Cardiac fibroblast (primary cell): ENCODE results near the gene RNU6-9.

Experiments used
- DNase-seq, 2 donors: peaks; one replicate each; pipeline versions ENCODE4 v3.0.0 to v3.0.0-alpha.2; 2010; ENCODE audit warnings: low read depth in 2 of 2
- H3K4me3 ChIP-seq, 2 donors: replicated peaks in 1 of 2; 1 replicate in 1 of 2; 2 replicates in 1 of 2; pipeline ENCODE4 v1.5.1; 2011; ENCODE audit warnings: low read depth in 2 of 2, low read length in 2 of 2, mild to moderate bottlenecking in 2 of 2, moderate library complexity in 1 of 2
- TF ChIP-seq, protein P1 (sequence below): IDR thresholded peaks from one replicate; pipeline ENCODE4 v1.5.1; 2011; ENCODE audit warnings: low read depth, mild to moderate bottlenecking, low read length, inconsistent platforms

Gene RNU6-9

DNA sequence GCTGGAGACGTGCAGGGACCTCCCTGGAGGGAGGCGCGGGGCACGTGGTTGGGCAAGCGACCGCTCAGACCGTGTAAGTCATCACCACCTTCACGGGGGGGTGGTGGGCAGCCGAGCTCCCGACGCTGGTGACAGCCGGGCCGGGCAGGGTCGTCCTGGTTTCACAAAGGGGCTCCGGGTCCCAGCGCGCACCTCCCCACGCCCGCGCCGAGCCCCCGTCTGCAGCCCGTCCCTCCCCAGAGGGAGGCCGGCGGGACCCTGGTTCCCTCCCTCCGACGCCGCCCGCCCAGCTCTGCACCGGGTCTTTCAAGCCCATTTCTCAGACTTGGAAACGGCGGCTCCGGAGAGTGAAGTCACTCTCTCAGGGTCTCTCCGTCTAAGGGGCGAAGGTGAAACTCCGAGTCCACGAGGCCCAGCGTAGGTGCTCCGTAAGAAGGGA is 31.8 kb downstream of the RNU6-9 start:
- TF ChIP-seq, protein P1, sequence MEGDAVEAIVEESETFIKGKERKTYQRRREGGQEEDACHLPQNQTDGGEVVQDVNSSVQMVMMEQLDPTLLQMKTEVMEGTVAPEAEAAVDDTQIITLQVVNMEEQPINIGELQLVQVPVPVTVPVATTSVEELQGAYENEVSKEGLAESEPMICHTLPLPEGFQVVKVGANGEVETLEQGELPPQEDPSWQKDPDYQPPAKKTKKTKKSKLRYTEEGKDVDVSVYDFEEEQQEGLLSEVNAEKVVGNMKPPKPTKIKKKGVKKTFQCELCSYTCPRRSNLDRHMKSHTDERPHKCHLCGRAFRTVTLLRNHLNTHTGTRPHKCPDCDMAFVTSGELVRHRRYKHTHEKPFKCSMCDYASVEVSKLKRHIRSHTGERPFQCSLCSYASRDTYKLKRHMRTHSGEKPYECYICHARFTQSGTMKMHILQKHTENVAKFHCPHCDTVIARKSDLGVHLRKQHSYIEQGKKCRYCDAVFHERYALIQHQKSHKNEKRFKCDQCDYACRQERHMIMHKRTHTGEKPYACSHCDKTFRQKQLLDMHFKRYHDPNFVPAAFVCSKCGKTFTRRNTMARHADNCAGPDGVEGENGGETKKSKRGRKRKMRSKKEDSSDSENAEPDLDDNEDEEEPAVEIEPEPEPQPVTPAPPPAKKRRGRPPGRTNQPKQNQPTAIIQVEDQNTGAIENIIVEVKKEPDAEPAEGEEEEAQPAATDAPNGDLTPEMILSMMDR: no peak
- peak overlapping the region; percentile 72 to 78 for H3K4me3 ChIP-seq
- peak; percentile 29 to 79 for DNase-seq

DNA sequence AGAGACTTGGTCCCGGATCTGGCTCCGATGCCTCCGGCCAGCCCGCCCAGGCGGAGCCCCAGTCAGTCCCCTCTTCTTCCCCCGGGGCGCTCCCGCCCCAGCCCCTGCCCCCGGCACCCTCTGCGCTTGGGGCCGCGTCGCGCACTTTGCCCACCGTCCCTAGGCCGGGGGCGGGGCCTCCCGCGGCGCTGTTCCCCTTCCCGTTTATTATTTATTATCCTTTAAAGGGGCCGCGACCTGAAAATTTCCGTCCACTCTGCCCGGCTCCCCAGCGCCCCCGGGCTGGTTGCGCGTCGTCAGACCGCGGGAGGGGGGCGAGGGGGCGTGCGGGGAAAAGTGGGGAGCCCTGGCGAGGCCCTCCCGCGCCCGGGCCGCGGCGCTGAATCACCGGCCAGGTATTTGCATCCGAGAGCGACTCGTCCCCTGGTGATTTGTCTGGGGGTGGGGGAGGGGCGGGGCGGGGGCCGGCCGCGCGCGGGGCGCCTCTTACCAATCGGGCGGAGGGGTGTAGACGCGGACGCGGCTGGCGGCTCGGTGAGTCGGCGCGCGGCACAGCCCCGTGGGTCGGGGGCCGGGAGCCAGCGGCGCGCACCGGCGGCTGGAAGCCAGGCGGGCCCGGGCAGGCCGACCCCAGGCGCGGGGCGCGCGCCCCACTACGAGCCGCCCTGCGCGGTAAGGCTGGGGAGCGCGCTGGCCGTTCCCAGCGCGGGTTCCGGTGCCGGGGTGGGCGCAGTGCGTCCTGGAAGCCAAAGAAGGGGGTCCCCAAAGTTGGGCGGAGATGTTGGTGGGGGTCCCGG is 32.4 kb downstream of the RNU6-9 start, which contains the start of gene ARID3A:
Gene ARID3A (plus strand): TSS at position 510 of the 797 bp plus-strand sequence. CDS start 3,494 bp downstream, outside the sequence.
- DNase-seq: peak; percentile 84 to 87
- TF ChIP-seq, protein P1: no peak
- H3K4me3 ChIP-seq: peak within 1 kb of the TSS; percentile 78 to 89

DNA sequence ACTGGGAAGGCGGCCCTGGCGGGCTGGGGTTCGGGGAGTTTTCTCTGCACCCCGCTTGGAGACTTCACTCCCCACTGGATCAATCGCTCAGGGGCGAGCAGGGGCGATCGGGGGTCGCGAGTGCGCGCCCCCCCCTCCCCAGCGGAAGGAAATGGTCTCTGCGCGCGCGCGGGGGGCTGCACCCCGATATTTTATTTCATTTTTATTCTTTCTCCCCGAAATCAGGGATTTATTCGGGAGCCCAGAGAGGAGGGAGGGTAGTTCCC is 33.0 kb downstream of the RNU6-9 start:
- DNase-seq: no peak
- TF ChIP-seq, protein P1: no peak
- H3K4me3 ChIP-seq: peak overlapping the region; percentile 78 to 89

DNA sequence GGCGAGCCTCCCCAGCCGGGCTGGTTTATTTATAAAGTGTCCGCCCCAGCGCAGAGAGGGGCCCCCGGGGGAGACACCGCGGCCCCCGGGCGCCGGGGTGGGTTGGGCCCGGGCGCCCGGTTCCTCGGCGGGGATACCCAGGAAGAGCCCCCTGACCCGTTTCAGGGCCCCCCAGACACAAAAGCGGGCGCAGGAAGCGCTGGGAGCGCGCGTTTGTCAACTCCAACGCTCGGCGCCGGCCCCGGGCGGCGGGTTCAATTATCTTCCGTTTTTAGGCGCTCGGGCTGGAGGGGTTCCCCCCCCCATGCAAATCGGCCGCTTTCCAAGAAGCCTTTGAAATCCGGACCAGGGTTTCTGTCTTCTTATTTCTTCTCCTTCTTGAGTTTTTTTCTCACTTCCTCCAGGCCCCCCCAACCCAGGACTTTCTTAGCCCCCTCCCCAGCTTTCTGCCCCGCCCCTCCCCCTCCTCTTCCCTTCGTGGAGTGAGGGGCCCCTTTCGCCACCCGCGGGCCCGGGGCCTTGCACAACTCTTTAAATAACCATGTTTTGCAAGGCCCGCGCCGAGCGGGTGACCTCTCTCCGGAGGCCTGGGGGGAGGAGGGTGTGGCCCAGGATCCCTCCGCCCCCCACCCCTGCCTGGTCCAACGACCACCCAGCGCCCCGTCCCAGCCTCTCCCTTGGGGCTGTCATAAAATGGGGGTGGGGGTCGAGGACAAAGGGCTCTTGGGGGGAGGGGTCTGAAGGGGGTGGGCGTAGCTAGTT is 33.5 kb downstream of the RNU6-9 start:
- H3K4me3 ChIP-seq: peak overlapping the region; percentile 78 to 89
- TF ChIP-seq, protein P1: no peak
- DNase-seq: peak; percentile 61

DNA sequence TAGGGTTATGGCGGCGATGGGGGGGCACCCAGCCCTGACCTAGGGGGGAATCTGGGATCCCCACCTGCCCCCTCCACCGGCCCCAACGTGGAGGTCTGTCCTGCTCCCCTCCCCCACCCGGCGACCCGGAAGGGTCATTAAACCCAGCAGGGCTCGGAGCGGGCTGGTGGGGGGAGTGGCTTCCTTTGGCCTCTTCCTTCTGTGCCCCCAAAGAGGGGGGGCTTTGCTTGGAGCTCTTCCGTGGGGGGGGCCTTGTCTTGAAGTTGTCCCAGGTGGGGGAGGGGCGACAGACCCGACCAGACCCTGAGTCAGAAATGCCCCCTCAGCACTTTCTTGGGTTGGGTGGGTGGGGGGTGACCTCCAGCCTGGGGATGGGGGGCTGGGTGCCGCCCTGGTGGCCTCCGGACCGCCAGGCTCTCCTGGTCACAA is 34.1 kb downstream of the RNU6-9 start:
- TF ChIP-seq, protein P1: no peak
- DNase-seq: no peak
- H3K4me3 ChIP-seq: peak overlapping the region; percentile 78 to 89

DNA sequence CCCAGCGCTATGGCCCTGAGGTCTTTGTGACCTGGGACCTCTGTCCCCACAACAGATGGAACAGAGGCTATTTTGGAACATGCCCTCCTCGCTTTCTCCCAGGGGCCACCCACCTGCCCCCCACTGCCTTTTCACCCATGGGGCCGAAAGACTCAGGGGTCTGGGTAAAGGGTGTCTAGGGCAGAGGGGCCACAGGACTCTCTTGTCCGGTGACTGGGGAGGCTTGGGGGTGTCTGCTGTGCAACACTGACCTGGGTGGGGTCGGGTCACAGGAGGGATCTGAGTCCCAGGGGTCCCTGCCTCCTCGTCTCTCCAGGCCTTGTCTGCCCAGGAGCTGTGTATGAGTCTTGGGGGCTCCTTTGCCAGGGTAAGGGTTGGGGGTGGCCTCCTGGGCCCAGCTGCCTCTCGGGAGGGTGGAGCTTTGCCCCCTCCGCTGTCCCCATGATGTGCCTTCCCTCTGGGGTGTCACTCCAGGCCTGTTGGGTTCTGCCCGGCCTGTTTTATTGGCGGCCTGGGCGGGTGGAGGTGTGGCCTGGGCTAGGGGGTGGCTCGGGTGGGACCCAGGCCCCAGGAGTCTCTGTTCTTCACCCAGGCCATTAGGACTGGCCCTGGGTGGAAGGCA is 34.6 kb downstream of the RNU6-9 start:
- no peak for DNase-seq
- TF ChIP-seq, protein P1: no peak
- peak overlapping the region; percentile 8 to 78 for H3K4me3 ChIP-seq
